ENCODE results near the gene PTPRD. TPM values are rescaled to one million over a fixed set of nuclear protein-coding genes. Genes with fewer than 3 reads are reported as not detected.
"Not testable (repeated sequence)": the region's sequence is repeated elsewhere in the genome, so short reads cannot be mapped to it uniquely, and the experiment has no call there.

PTPRD gene
- total RNA-seq, 4 donors from 2014 or later: 0.72 to 8.0 (median 3.0) TPM

GRCh38 chr9:9319007-9319406 is 1293.8 kb downstream of the PTPRD start:
- no peak overlapping the region for H3K4me3 ChIP-seq (ENCODE audit: low read depth, poor library complexity, severe bottlenecking)
- 12% methylated on average over 2 of the region's 2 CpGs for WGBS, 2 donors
- no peak for DNase-seq (ENCODE audit: low spot score in 2 of 2)
- intact Hi-C loops (cut with DNase I; ENCODE audit: low total_unique reads): no loop called here
- TF ChIP-seq, protein P1, sequence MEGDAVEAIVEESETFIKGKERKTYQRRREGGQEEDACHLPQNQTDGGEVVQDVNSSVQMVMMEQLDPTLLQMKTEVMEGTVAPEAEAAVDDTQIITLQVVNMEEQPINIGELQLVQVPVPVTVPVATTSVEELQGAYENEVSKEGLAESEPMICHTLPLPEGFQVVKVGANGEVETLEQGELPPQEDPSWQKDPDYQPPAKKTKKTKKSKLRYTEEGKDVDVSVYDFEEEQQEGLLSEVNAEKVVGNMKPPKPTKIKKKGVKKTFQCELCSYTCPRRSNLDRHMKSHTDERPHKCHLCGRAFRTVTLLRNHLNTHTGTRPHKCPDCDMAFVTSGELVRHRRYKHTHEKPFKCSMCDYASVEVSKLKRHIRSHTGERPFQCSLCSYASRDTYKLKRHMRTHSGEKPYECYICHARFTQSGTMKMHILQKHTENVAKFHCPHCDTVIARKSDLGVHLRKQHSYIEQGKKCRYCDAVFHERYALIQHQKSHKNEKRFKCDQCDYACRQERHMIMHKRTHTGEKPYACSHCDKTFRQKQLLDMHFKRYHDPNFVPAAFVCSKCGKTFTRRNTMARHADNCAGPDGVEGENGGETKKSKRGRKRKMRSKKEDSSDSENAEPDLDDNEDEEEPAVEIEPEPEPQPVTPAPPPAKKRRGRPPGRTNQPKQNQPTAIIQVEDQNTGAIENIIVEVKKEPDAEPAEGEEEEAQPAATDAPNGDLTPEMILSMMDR (IDR thresholded peaks at IDR 0.05): no peak
- TF ChIP-seq POLR2A (IDR thresholded peaks at IDR 0.05): no peak

- H3K4me3 ChIP-seq (ENCODE audit: low read depth, poor library complexity, severe bottlenecking); DNase-seq (ENCODE audit: low spot score in 2 of 2); intact Hi-C loops (cut with DNase I; ENCODE audit: low total_unique reads): not testable (repeated sequence)
- WGBS, 2 donors: 87 to 89% methylated on average over 7 of the region's 7 CpGs
Measured at GRCh38 chr9:9310743-9311142, 1302.1 kb downstream of the PTPRD start.

- no peak overlapping the region for H3K4me3 ChIP-seq (ENCODE audit: low read depth, poor library complexity, severe bottlenecking)
- TF ChIP-seq, protein P1 (IDR thresholded peaks at IDR 0.05): no peak
- TF ChIP-seq POLR2A (IDR thresholded peaks at IDR 0.05): no peak
- no peak for DNase-seq (ENCODE audit: low spot score in 2 of 2)
- intact Hi-C loops (cut with DNase I; ENCODE audit: low total_unique reads): no loop called here
Measured at GRCh38 chr9:9305600-9305999, 1307.2 kb downstream of the PTPRD start.

- WGBS, 2 donors: 72 to 82% methylated on average over 1 of the region's 1 CpG
- intact Hi-C loops (cut with DNase I; ENCODE audit: low total_unique reads): no loop called here
- TF ChIP-seq, protein P1 (IDR thresholded peaks at IDR 0.05): no peak
- TF ChIP-seq POLR2A (IDR thresholded peaks at IDR 0.05): no peak
- no peak overlapping the region for H3K4me3 ChIP-seq (ENCODE audit: low read depth, poor library complexity, severe bottlenecking)
- no peak for DNase-seq (ENCODE audit: low spot score in 2 of 2)
Measured at GRCh38 chr9:9299134-9299533, 1313.7 kb downstream of the PTPRD start.

- TF ChIP-seq POLR2A (IDR thresholded peaks at IDR 0.05): no peak
- TF ChIP-seq, protein P1 (IDR thresholded peaks at IDR 0.05): no peak
Measured at GRCh38 chr9:9286001-9286400, 1326.8 kb downstream of the PTPRD start.

GRCh38 chr9:9284201-9284600 is 1328.6 kb downstream of the PTPRD start:
- intact Hi-C loops (cut with DNase I; ENCODE audit: low total_unique reads): no loop called here
- DNase-seq (ENCODE audit: low spot score in 2 of 2): no peak
- WGBS, 2 donors: 63 to 80% methylated on average over 2 of the region's 2 CpGs
- no peak for TF ChIP-seq POLR2A (IDR thresholded peaks at IDR 0.05)
- TF ChIP-seq, protein P1 (IDR thresholded peaks at IDR 0.05): no peak
- H3K4me3 ChIP-seq (ENCODE audit: low read depth, poor library complexity, severe bottlenecking): no peak overlapping the region

More at GRCh38 chr9:9286001-9286400, 1326.8 kb downstream of the PTPRD start:
- H3K4me3 ChIP-seq (ENCODE audit: low read depth, poor library complexity, severe bottlenecking): no peak overlapping the region
- 64 to 67% methylated on average over 2 of the region's 2 CpGs for WGBS, 2 donors
- intact Hi-C loops (cut with DNase I; ENCODE audit: low total_unique reads): no loop called here
- DNase-seq (ENCODE audit: low spot score in 2 of 2): no peak
